H9 (cell line): ENCODE results near the gene AMBRA1. TPM values are rescaled to one million over a fixed set of nuclear protein-coding genes. Genes with fewer than 3 reads are reported as not detected.
A peak's percentile ranks its signal among the peaks of the same experiment; 100 is the strongest.

Source experiments
- DNase-seq: peaks from one replicate; pipeline ENCODE4 v3.0.0-alpha.2; 2017
- H2AFZ ChIP-seq: one replicate; pipeline ENCODE4 v1.6.1; 2013; ENCODE audit warnings: mild to moderate bottlenecking, low read length, control low read depth, moderate library complexity
- H2AK5ac ChIP-seq: 2 replicates; pipeline ENCODE4 v1.6.1; 2013; ENCODE audit warnings: low read length, control low read depth, mixed read lengths; ENCODE audit not compliant: insufficient read length
- H2BK120ac ChIP-seq: one replicate; pipeline ENCODE4 v1.6.1; 2013; ENCODE audit warnings: low read depth, mild to moderate bottlenecking, low read length, control low read depth, inconsistent platforms; ENCODE audit not compliant: poor library complexity, severe bottlenecking
- H2BK12ac ChIP-seq: 2 replicates; pipeline ENCODE4 v1.6.1; 2013; ENCODE audit warnings: low read length, control low read depth, mixed read lengths, low read depth; ENCODE audit not compliant: insufficient read length
- H2BK15ac ChIP-seq: 2 replicates; pipeline ENCODE4 v1.6.1; 2013; ENCODE audit warnings: low read depth, low read length, control low read depth
- H2BK20ac ChIP-seq: one replicate; pipeline ENCODE4 v1.6.1; 2013; ENCODE audit warnings: low read depth, mild to moderate bottlenecking, low read length, control low read depth, inconsistent platforms; ENCODE audit not compliant: poor library complexity, severe bottlenecking
- H2BK5ac ChIP-seq: 2 replicates; pipeline ENCODE4 v1.6.1; 2013; ENCODE audit warnings: low read length, control low read depth, mixed read lengths; ENCODE audit not compliant: insufficient read length
- H3K14ac ChIP-seq: 2 replicates; pipeline ENCODE4 v1.6.1; 2013; ENCODE audit warnings: low read length, control low read depth; ENCODE audit not compliant: insufficient read depth
- H3K18ac ChIP-seq: 2 replicates; pipeline ENCODE4 v1.6.1; 2013; ENCODE audit warnings: low read depth, mild to moderate bottlenecking, mixed read lengths, low read length, control low read depth; ENCODE audit not compliant: insufficient read length
- H3K23ac ChIP-seq: 2 replicates; pipeline ENCODE4 v1.6.1; 2013; ENCODE audit warnings: low read length, control low read depth, mixed read lengths, low read depth; ENCODE audit not compliant: insufficient read length
- H3K23me2 ChIP-seq: 2 replicates; pipeline ENCODE4 v1.6.1; 2013; ENCODE audit warnings: low read depth, mild to moderate bottlenecking, mixed read lengths, low read length, control low read depth; ENCODE audit not compliant: insufficient read length, poor library complexity, severe bottlenecking
- H3K27ac ChIP-seq: 2 replicates; pipeline ENCODE4 v1.5.1; 2013; ENCODE audit warnings: low read length, control low read depth, mixed read lengths, low read depth; ENCODE audit not compliant: insufficient read length
- H3K27me3 ChIP-seq: 2 replicates; pipeline ENCODE4 v1.6.1; 2013; ENCODE audit warnings: low read length, control low read depth, inconsistent platforms; ENCODE audit not compliant: insufficient read depth
- H3K4ac ChIP-seq: 2 replicates; pipeline ENCODE4 v1.6.1; 2013; ENCODE audit warnings: low read depth, mild to moderate bottlenecking, control low read depth, inconsistent platforms, low read length, moderate library complexity
- H3K4me1 ChIP-seq: 2 replicates; pipeline ENCODE4 v1.6.1; 2013; ENCODE audit warnings: low read length, control low read depth, inconsistent platforms; ENCODE audit not compliant: insufficient read depth
- H3K4me2 ChIP-seq: 2 replicates; pipeline ENCODE4 v1.6.1; 2013; ENCODE audit warnings: low read length, control low read depth, mixed read lengths; ENCODE audit not compliant: insufficient read length, insufficient read depth
- H3K56ac ChIP-seq: 2 replicates; pipeline ENCODE4 v1.6.1; 2013; ENCODE audit warnings: low read depth, mild to moderate bottlenecking, mixed read lengths, low read length, control low read depth; ENCODE audit not compliant: insufficient read length
- H3K79me1 ChIP-seq: 2 replicates; pipeline ENCODE4 v1.6.1; 2013; ENCODE audit warnings: low read depth, mild to moderate bottlenecking, moderate library complexity, low read length, control low read depth, inconsistent platforms; ENCODE audit not compliant: insufficient read depth, poor library complexity, severe bottlenecking
- H3K79me2 ChIP-seq: 2 replicates; pipeline ENCODE4 v1.6.1; 2013; ENCODE audit warnings: low read length, control low read depth, inconsistent platforms; ENCODE audit not compliant: insufficient read depth
- H3K9ac ChIP-seq: 2 replicates; pipeline ENCODE4 v1.6.1; 2013; ENCODE audit warnings: low read length, control low read depth, mixed read lengths; ENCODE audit not compliant: insufficient read length; ENCODE audit errors: extremely low read depth
- H3K9me3 ChIP-seq: one replicate; pipeline ENCODE4 v1.6.1; 2013; ENCODE audit warnings: low read depth, low read length, inconsistent platforms; ENCODE audit not compliant: control insufficient read depth
- H3T11ph ChIP-seq: one replicate; pipeline ENCODE4 v1.6.1; 2013; ENCODE audit warnings: mild to moderate bottlenecking, low read length, control low read depth, inconsistent platforms
- H4K20me1 ChIP-seq: one replicate; pipeline ENCODE4 v1.6.1; 2013; ENCODE audit not compliant: control insufficient read depth, insufficient read length, insufficient read depth
- H4K5ac ChIP-seq: 2 replicates; pipeline ENCODE4 v1.6.1; 2013; ENCODE audit warnings: low read depth, mild to moderate bottlenecking, mixed read lengths, low read length, control low read depth; ENCODE audit not compliant: insufficient read length
- H4K8ac ChIP-seq: replicated peaks from 2 replicates; pipeline ENCODE4 v1.6.1; 2013; ENCODE audit warnings: low read length, control low read depth, mixed read lengths, low read depth; ENCODE audit not compliant: insufficient read length
- H4K91ac ChIP-seq: 2 replicates; pipeline ENCODE4 v1.6.1; 2013; ENCODE audit warnings: low read depth, mild to moderate bottlenecking, moderate library complexity, mixed read lengths, low read length, control low read depth; ENCODE audit not compliant: insufficient read length
- H3K27ac Mint-ChIP-seq, 3 experiments: 2 replicates in 2 of 3; 3 replicates in 1 of 3; pipeline ENCODE4 v1.8.0; 2020 to 2021; ENCODE audit warnings: mixed read lengths in 3 of 3, mild to moderate bottlenecking in 1 of 3, moderate library complexity in 1 of 3
- H3K27me3 Mint-ChIP-seq: 2 replicates; pipeline ENCODE4 v1.8.0; 2021; ENCODE audit warnings: low read depth, mild to moderate bottlenecking, moderate library complexity, mixed read lengths
- H3K36me3 Mint-ChIP-seq, 3 experiments: 2 replicates in 2 of 3; 3 replicates in 1 of 3; pipeline ENCODE4 v1.8.0; 2020 to 2021; ENCODE audit warnings: low read depth in 3 of 3, mixed read lengths in 3 of 3; ENCODE audit not compliant: insufficient read depth in 1 of 3
- H3K4me1 Mint-ChIP-seq, 2 experiments: 2 replicates each; pipeline ENCODE4 v1.8.0; 2020; ENCODE audit warnings: mixed read lengths in 2 of 2
- H3K4me3 Mint-ChIP-seq, 2 experiments: 2 replicates in 1 of 2; 3 replicates in 1 of 2; pipeline ENCODE4 v1.8.0; 2020 to 2021; ENCODE audit warnings: mild to moderate bottlenecking in 2 of 2, mixed read lengths in 2 of 2, moderate library complexity in 1 of 2
- H3K9me3 Mint-ChIP-seq, 2 experiments: 2 replicates in 1 of 2; 3 replicates in 1 of 2; pipeline ENCODE4 v1.8.0; 2020; ENCODE audit warnings: mild to moderate bottlenecking in 2 of 2, mixed read lengths in 2 of 2, moderate library complexity in 1 of 2
- CTCF ChIP-seq: fragments of 200-600 bp; sonication (generic); conservative IDR thresholded peaks from 3 replicates; pipeline ENCODE4 v1.8.0; 2021; ENCODE audit warnings: antibody characterized with exemption, mild to moderate bottlenecking
- WGBS: extraction: QIAGEN DNeasy Blood & Tissue Kit; methylation state at CpG from one replicate; pipeline ENCODE4 v1.1.7; 2013; ENCODE audit warnings: missing lambda C conversion rate, low lambda C conversion rate, mixed read lengths; ENCODE audit not compliant: insufficient read length; ENCODE audit errors: extremely low coverage; 5-methylcytosine and 5-hydroxymethylcytosine counted together
- total RNA-seq: library from RNA; stranded (reverse); gene quantifications from 2 replicates; pipeline ENCODE4 v1.2.1, GENCODE V29; 2021

Gene AMBRA1
- total RNA-seq, 1 experiment from 2014 or later: 37.5 TPM

DNA sequence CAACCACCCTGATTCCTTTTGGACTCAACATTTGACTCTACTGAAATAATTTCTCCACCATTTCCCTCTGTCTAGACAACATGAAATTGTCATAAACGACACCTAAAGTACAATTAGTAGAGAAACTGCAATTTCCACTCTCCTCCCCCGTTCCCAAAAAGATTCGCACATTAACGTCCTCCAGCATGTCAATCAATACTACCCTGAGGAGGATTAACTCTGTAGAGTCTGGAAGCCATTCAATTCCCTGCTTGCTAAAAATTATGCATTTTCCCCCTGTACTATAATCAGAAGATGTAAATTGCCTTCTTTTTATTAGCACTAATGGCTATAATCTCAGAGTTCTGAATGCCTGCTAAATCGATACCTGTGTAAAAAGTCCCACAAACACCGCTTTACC, 70.5 kb downstream of the AMBRA1 start:
- no peak overlapping the region for H2BK12ac ChIP-seq
- no peaks in the 10 kb centered on the region for H3K27me3 Mint-ChIP-seq
- H3K56ac ChIP-seq: no peak overlapping the region
- no peak overlapping the region for H4K8ac ChIP-seq
- H3K9ac ChIP-seq: no peak overlapping the region
- DNase-seq: no peak
- H3K4me3 Mint-ChIP-seq: no peak overlapping the region
- WGBS: no CpG with 5 or more reads among the region's 6 CpGs
- no peaks in the 10 kb centered on the region for H3K79me1 ChIP-seq
- no peaks in the 10 kb centered on the region for H3K4me1 ChIP-seq
- H3K27me3 ChIP-seq: no peaks in the 10 kb centered on the region
- H3T11ph ChIP-seq: no peak overlapping the region
- H3K36me3 Mint-ChIP-seq: peaks cover 0 to 6% (median 5%) of the 10 kb centered on the region in 3 experiments; a peak in 3 of 7 replicates
- no peak overlapping the region for H3K4ac ChIP-seq
- no peaks in the 10 kb centered on the region for H3K9me3 ChIP-seq
- no peak overlapping the region for H2BK120ac ChIP-seq
- H4K20me1 ChIP-seq: no peaks in the 10 kb centered on the region
- no peak overlapping the region for H3K23ac ChIP-seq
- no peak for TF ChIP-seq CTCF
- H2BK20ac ChIP-seq: no peak overlapping the region
- H4K5ac ChIP-seq: no peak overlapping the region
- H3K79me2 ChIP-seq: no peaks in the 10 kb centered on the region; the same call in 1 of the 2 replicates
- H3K27ac Mint-ChIP-seq: peak overlapping the region in 2 of 3 experiments; percentile 56 to 91; a peak in 3 of 7 replicates
- no peak overlapping the region for H4K91ac ChIP-seq
- H3K18ac ChIP-seq: no peak overlapping the region
- peaks cover 27 to 29% of the 10 kb centered on the region in 2 experiments for H3K4me1 Mint-ChIP-seq
- no peak overlapping the region for H2BK5ac ChIP-seq
- H3K14ac ChIP-seq: no peak overlapping the region
- H3K9me3 Mint-ChIP-seq: no peaks in the 10 kb centered on the region
- H3K27ac ChIP-seq: no peak overlapping the region
- no peak overlapping the region for H2AK5ac ChIP-seq
- H2BK15ac ChIP-seq: no peak overlapping the region
- H2AFZ ChIP-seq: no peak overlapping the region
- no peaks in the 10 kb centered on the region for H3K23me2 ChIP-seq
- no peak overlapping the region for H3K4me2 ChIP-seq
